ENCODE measurements around the gene KLF16.

KLF16 gene

DNA sequence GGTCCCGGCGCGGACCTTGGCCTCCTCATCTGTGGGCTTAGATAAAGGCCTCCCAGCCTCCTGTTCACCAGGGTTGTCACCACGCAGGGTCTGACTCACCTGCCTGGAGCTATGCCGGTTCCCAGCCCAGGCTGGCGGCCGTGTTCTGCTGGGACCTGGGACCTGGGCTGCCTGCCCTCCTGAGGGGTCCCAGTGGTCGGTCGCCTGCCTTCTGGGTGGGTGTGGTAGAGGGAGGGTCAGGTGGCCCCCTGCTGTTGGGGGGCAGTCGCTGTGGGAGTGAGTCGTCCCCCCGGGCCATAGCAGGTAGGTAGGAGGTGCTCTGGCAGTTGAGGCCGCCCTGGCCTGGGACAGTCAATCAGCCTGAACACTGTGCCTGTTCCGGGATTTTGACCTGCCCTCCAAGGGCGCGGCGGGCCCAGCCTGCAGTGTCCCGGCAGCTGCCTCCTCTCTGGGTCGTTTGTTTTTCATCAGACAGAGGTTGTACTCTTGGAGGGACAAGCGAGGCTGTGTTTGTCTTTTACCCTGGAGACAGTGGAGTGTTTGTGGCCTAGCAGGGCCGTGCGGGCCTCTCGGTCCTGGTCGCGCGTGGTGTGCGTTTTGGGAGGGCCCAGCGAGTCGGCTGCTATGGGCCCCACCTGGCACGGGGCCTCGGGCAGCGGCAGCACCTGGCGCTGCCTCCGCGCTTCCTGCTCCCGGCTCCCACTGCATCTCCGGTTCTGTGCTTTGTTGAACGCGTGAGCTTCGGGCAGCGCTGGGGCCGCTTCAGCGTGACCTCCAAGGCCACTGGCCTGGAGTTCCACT lies 44.4 kb upstream of the KLF16 start:
- TF ChIP-seq, protein P1, sequence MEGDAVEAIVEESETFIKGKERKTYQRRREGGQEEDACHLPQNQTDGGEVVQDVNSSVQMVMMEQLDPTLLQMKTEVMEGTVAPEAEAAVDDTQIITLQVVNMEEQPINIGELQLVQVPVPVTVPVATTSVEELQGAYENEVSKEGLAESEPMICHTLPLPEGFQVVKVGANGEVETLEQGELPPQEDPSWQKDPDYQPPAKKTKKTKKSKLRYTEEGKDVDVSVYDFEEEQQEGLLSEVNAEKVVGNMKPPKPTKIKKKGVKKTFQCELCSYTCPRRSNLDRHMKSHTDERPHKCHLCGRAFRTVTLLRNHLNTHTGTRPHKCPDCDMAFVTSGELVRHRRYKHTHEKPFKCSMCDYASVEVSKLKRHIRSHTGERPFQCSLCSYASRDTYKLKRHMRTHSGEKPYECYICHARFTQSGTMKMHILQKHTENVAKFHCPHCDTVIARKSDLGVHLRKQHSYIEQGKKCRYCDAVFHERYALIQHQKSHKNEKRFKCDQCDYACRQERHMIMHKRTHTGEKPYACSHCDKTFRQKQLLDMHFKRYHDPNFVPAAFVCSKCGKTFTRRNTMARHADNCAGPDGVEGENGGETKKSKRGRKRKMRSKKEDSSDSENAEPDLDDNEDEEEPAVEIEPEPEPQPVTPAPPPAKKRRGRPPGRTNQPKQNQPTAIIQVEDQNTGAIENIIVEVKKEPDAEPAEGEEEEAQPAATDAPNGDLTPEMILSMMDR (IDR thresholded peaks at IDR 0.05; ENCODE audit: low read depth, low read length, missing control alignments): no peak
- no peak for DNase-seq (ENCODE audit: low read depth)
- no peak overlapping the region for H3K4me3 ChIP-seq (ENCODE audit: low read depth, low read length)

DNA sequence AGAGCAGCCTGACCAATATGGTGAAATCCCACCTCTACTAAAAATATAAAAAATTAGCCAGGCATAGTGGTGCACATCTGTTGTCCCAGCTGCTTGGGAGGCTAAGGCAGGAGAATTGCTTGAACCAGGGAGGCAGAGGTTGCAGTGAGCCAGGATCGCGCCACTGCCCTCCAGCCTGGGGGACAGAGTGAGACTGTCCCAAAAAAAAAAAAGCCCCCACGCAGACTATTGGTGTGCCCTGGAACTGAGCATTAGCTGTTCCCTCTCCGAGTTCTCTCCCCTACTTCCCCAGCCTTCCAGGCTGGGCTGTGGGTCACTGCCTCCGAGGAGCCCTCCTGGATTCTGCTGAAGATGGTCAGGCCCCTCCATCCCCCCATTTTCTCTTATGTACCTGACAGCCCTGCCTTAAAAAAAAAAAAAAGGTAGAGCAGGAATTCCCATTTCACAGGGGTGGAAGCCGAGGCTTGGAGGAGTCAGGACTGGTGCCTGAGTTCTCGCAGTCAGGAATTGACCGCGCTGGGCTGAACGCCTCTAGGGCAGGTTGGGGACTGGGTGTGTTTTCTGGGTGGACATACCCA lies 43.7 kb upstream of the KLF16 start:
- H3K4me3 ChIP-seq (ENCODE audit: low read depth, low read length): no peak overlapping the region
- TF ChIP-seq, protein P1 (IDR thresholded peaks at IDR 0.05; ENCODE audit: low read depth, low read length, missing control alignments): no peak
- DNase-seq (ENCODE audit: low read depth): no peak

DNA sequence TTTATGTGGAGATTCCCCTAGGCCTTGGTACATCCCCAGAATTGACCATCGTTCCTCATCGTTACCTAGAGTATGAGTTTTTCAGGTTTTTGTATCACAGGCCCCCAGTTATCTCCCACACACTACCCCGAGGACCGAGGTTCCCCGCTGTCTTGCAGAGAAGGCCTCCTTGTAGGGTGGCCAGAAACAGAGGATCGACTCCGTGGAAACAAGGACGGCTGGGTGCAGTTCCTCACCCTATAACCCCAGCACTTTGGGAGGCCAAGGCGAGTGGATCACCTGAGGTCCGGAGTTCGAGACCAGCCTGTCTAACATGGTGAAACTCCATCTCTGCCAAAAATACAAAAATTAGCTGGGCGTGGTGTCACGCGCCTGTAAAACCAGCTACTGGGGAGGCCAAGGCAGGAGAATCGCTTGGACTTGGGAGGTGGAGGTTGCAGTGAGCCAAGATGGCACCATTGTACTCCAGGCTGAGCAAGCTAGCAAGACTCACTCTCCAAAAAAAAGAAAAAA lies 42.5 kb upstream of the KLF16 start:
- peak overlapping the region; percentile 81 for H3K4me3 ChIP-seq (ENCODE audit: low read depth, low read length)
- TF ChIP-seq, protein P1 (IDR thresholded peaks at IDR 0.05; ENCODE audit: low read depth, low read length, missing control alignments): no peak
- DNase-seq (ENCODE audit: low read depth): no peak

DNA sequence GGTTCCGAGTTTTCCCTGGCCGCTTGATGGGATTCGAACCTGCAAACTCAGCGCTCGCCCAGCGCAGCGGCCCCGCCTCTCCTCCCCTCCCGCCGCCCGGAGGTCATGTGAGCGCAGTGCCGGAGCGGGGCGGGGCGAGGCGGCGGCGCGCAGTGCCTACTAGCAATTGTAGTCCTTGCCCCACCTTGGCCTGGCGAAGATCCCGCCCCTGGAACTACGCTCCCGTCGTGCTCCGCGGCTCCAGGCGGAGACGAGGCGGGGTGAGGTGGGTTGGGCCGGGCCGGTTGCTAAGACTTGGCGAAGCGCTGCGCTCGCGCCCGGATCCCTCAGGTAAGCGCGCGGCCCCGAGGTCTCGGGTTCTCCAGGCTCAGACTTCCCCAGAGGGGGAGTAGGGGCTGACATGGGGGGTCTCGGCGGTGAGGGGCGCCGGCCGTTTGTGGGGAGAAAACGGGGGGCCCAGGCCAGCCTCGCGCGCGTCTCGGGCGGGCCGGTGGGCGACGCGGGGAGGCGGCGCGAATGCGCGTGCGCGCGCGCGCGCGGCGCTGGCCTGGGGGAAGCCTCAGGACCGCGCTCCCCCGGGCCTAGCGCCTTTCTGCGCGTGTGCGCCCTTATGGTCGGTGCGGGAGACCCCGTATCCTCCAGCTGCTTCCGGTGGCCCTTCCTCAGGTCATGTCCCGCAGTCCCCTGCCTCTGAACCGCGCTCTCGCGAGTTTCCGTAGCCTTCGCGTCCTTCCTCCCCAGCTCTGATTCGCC lies 41.9 kb upstream of the KLF16 start, which contains the start of the genes ADAT3 and SCAMP4:
Gene ADAT3, plus strand, starts transcription at position 290 of the 753 bp plus-strand sequence. CDS start 6,649 bp downstream, outside the sequence.
Gene SCAMP4, plus strand, starts transcription at position 290 of the 753 bp plus-strand sequence. CDS start 9,621 bp downstream, outside the sequence.
- H3K4me3 ChIP-seq (ENCODE audit: low read depth, low read length): peak within 1 kb of the TSS; percentile 81
- TF ChIP-seq, protein P1 (IDR thresholded peaks at IDR 0.05; ENCODE audit: low read depth, low read length, missing control alignments): no peak
- peak; percentile 97 for DNase-seq (ENCODE audit: low read depth)

DNA sequence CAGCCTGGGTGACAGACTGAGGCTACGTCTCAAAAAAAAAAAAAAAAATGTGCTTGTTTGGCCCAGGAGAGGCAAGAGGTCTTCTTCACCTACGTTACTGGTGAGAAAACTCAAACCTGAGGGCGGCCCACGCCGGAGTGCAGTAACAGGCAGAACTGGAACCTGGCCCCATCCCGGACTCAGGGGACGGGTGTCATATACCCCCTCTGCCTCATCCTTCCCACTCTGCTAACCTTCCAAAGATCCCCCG lies 41.4 kb upstream of the KLF16 start:
- TF ChIP-seq, protein P1 (IDR thresholded peaks at IDR 0.05; ENCODE audit: low read depth, low read length, missing control alignments): no peak
- no peak for DNase-seq (ENCODE audit: low read depth)
- peak overlapping the region; percentile 81 for H3K4me3 ChIP-seq (ENCODE audit: low read depth, low read length)

DNA sequence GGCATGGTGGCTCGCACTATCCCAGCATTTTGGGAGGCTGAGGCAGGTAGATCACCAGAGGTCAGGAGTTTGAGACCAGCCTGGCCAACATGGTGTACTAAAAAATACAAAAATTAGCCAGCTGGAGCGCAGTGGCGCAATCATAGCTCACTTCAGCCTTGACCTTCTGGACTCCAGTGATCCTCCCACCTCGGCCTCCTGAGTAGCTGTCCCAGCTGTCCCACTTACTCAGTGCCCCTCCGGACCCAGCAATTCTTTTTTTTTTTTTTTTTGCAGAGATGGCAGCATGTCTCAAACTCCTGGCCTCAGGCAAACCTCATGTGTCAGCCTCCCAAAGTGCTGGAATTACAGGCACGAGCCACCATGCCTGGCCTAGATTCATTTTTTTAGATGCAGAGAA lies 39.5 kb upstream of the KLF16 start:
- TF ChIP-seq, protein P1 (IDR thresholded peaks at IDR 0.05; ENCODE audit: low read depth, low read length, missing control alignments): no peak
- H3K4me3 ChIP-seq (ENCODE audit: low read depth, low read length): no peak overlapping the region
- DNase-seq (ENCODE audit: low read depth): no peak
